GM23248 (cell line): ENCODE results near the gene CDH3. TPM values are rescaled to one million over a fixed set of nuclear protein-coding genes. Genes with fewer than 3 reads are reported as not detected.

Experiments
- DNase-seq: peaks from one replicate; pipeline ENCODE4 v3.0.0-alpha.2; 2015
- H2AFZ ChIP-seq: fragments of 200-600 bp; sonication (generic); 2 replicates; pipeline ENCODE4 v1.6.1; 2016; ENCODE audit warnings: antibody characterized with exemption
- H3F3A ChIP-seq: fragments of 200-600 bp; sonication (generic); 2 replicates; pipeline ENCODE4 v1.6.1; 2016; ENCODE audit warnings: mild to moderate bottlenecking, antibody characterized with exemption, mixed run types; ENCODE audit not compliant: insufficient read depth
- H3K27ac ChIP-seq: fragments of 200-600 bp; sonication (generic); 2 replicates; pipeline ENCODE4 v1.5.1; 2016; ENCODE audit warnings: mild to moderate bottlenecking
- H3K27me3 ChIP-seq: fragments of 200-600 bp; sonication (generic); replicated peaks from 2 replicates; pipeline ENCODE4 v1.6.1; 2016; ENCODE audit warnings: mild to moderate bottlenecking; ENCODE audit not compliant: insufficient read depth
- H3K36me3 ChIP-seq: fragments of 200-600 bp; sonication (generic); 2 replicates; pipeline ENCODE4 v1.6.1; 2016; ENCODE audit warnings: low read depth, mild to moderate bottlenecking
- H3K4me1 ChIP-seq: fragments of 200-600 bp; sonication (generic); 2 replicates; pipeline ENCODE4 v1.6.1; 2016; ENCODE audit warnings: mild to moderate bottlenecking; ENCODE audit not compliant: insufficient read depth
- H3K4me2 ChIP-seq: fragments of 200-600 bp; sonication (generic); one replicate; pipeline ENCODE4 v1.6.1; 2016; ENCODE audit warnings: mild to moderate bottlenecking; ENCODE audit not compliant: unreplicated experiment
- H3K4me3 ChIP-seq: fragments of 200-600 bp; sonication (generic); 2 replicates; pipeline ENCODE4 v1.5.1; 2016; ENCODE audit warnings: mild to moderate bottlenecking
- H3K79me2 ChIP-seq: fragments of 200-600 bp; sonication (generic); 2 replicates; pipeline ENCODE4 v1.6.1; 2016; ENCODE audit warnings: mild to moderate bottlenecking; ENCODE audit not compliant: insufficient read depth
- H3K9ac ChIP-seq: fragments of 200-600 bp; sonication (generic); 2 replicates; pipeline ENCODE4 v1.6.1; 2016; ENCODE audit warnings: mild to moderate bottlenecking
- H3K9me2 ChIP-seq: fragments of 200-600 bp; sonication (generic); 2 replicates; pipeline ENCODE4 v1.6.1; 2016; ENCODE audit warnings: mixed run types, mild to moderate bottlenecking, moderate library complexity; ENCODE audit not compliant: insufficient read depth
- H3K9me3 ChIP-seq: fragments of 200-600 bp; sonication (generic); one replicate; pipeline ENCODE4 v1.6.1; 2017; ENCODE audit warnings: low read depth
- H4K20me1 ChIP-seq: fragments of 200-600 bp; sonication (generic); 2 replicates; pipeline ENCODE4 v1.6.0; 2016; ENCODE audit not compliant: insufficient read depth
- EZH2 ChIP-seq: fragments of 200-600 bp; sonication (generic); IDR thresholded peaks from 2 replicates; pipeline ENCODE4 v1.6.1; 2018; ENCODE audit warnings: antibody characterized with exemption, mild to moderate bottlenecking; ENCODE audit not compliant: insufficient read depth, poor library complexity, severe bottlenecking
- EZH2phosphoT487 ChIP-seq: fragments of 200-600 bp; sonication (generic); IDR thresholded peaks from 2 replicates; pipeline ENCODE4 v1.6.1; 2018; ENCODE audit warnings: antibody characterized with exemption, moderate library complexity, mild to moderate bottlenecking, low read depth; ENCODE audit not compliant: insufficient read depth
- WGBS, 2 experiments: methylation state at CpG; one replicate each; pipeline ENCODE4 v1.1.6; 2015 to 2017; ENCODE audit warnings: low lambda C conversion rate in 2 of 2, low coverage in 1 of 2; ENCODE audit errors: missing lambda C conversion rate in 2 of 2; 5-methylcytosine and 5-hydroxymethylcytosine counted together
- in situ Hi-C: fragments of 300-500 bp; cut with MboI; formaldehyde crosslinking; loops from 2 replicates; pipeline ENCODE4 v1.15.0; 2020
- polyA plus RNA-seq: library from polyadenylated mRNA; unstranded; fragments of >200 nt; fragmentation: Nextera tagmentation; extraction: Ambion mirVana; gene quantifications from 2 replicates; pipeline ENCODE4 v1.2.1, GENCODE V29; 2016
- total RNA-seq: library from RNA; depleted of rRNA; stranded (reverse); fragments of >200 nt; shearing (Covaris generic); gene quantifications from 2 replicates; pipeline ENCODE4 v1.2.3, GENCODE V29; 2014

CDH3 gene
- total and polyA plus RNA-seq, 2 experiments from 2014 or later: not detected

GRCh38 chr16:68724797-68725196 lies 79.7 kb downstream of the CDH3 start:
- Histone ChIP-seq H3K9me2 (no peaks in the 10 kb centered on the region), H3F3A (no peaks in the 10 kb centered on the region), H3K9me3 (no peaks in the 10 kb centered on the region), H3K79me2 (no peaks in the 10 kb centered on the region), H3K27me3 (peaks cover 16% of the 10 kb centered on the region; the same call in 1 of the 2 replicates), H4K20me1 (no peaks in the 10 kb centered on the region), H3K9ac (no peak overlapping the region), H3K36me3 (no peaks in the 10 kb centered on the region), H3K4me2 (no peak overlapping the region), H3K4me3 (no peak overlapping the region), H2AFZ (no peak overlapping the region), H3K4me1 (no peaks in the 10 kb centered on the region), H3K27ac (no peak overlapping the region)
- 38 to 64% methylated on average over 3 of the region's 3 CpGs for WGBS, 2 experiments
- no peak for DNase-seq
- in situ Hi-C loops: loop anchor here (25.0 kb wide), 1 partner anchor 388 kb away; the partner anchor contains the start of gene HAS3
- no peak for TF ChIP-seq EZH2phosphoT487
- TF ChIP-seq EZH2: no peak

GRCh38 chr16:68728523-68728922 lies 83.4 kb downstream of the CDH3 start:
- H3F3A ChIP-seq: no peaks in the 10 kb centered on the region
- H4K20me1 ChIP-seq: no peaks in the 10 kb centered on the region
- WGBS, 2 experiments: 74 to 75% methylated on average over 4 of the region's 4 CpGs
- no peaks in the 10 kb centered on the region for H3K36me3 ChIP-seq
- TF ChIP-seq EZH2 (no peak), EZH2phosphoT487 (no peak)
- H3K27me3 ChIP-seq: peaks cover 9% of the 10 kb centered on the region
- no peaks in the 10 kb centered on the region for H3K9me3 ChIP-seq
- H3K4me3 ChIP-seq: no peak overlapping the region
- H3K9me2 ChIP-seq: no peaks in the 10 kb centered on the region
- in situ Hi-C loops: no loop called here
- no peak overlapping the region for H3K27ac ChIP-seq
- no peak overlapping the region for H3K9ac ChIP-seq
- no peak for DNase-seq
- H3K4me2 ChIP-seq: no peak overlapping the region
- H2AFZ ChIP-seq: no peak overlapping the region
- no peaks in the 10 kb centered on the region for H3K4me1 ChIP-seq
- H3K79me2 ChIP-seq: no peaks in the 10 kb centered on the region

GRCh38 chr16:68731637-68732036 lies 86.5 kb downstream of the CDH3 start:
- Histone ChIP-seq H3F3A (no peaks in the 10 kb centered on the region), H3K79me2 (no peaks in the 10 kb centered on the region), H4K20me1 (no peaks in the 10 kb centered on the region), H3K4me2 (no peak overlapping the region), H3K27ac (no peak overlapping the region), H3K9ac (no peak overlapping the region), H3K4me3 (no peak overlapping the region), H3K4me1 (no peaks in the 10 kb centered on the region), H3K9me2 (no peaks in the 10 kb centered on the region), H3K27me3 (peaks cover 17% of the 10 kb centered on the region), H3K9me3 (no peaks in the 10 kb centered on the region), H2AFZ (no peak overlapping the region), H3K36me3 (no peaks in the 10 kb centered on the region)
- 26 to 34% methylated on average over 3 of the region's 3 CpGs for WGBS, 2 experiments
- TF ChIP-seq EZH2: no peak
- TF ChIP-seq EZH2phosphoT487: no peak
- no peak for DNase-seq
- in situ Hi-C loops: no loop called here

DNA sequence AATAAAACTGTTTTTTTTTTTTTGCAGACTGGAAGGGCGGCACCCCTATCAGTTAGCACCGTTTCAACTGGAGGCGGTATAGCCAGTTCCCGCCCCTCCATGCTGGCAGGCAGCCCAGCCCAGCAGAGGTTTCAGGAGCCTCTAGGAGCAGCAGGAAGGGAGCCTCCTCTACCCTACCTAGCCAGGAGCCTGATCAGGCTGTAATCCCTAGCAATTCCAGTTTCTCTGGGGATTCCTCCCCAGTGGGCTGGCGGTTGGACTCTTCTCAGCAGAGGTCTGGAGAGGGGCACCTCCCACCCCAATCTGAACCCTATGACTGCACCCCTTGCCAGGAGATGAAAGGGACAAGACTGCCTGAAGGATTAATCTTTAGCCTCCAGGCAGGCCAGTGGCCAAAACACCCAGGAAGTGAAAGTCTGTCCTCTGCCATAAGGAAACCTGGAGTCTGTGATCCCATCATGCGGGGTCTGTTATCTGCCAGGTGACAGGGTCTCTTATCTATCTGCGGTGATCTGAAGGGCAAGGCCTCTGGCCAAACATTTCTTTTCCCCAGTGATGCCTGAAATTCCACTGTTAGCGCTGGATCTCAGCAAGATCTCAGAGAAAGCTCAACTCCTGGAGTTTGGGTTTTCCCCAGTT lies 87.1 kb downstream of the CDH3 start:
- Histone ChIP-seq H3K4me3 (no peak overlapping the region), H3K9me3 (no peaks in the 10 kb centered on the region), H3F3A (no peaks in the 10 kb centered on the region), H3K9ac (no peak overlapping the region), H3K27me3 (peaks cover 22% of the 10 kb centered on the region), H3K9me2 (no peaks in the 10 kb centered on the region), H3K79me2 (no peaks in the 10 kb centered on the region), H3K36me3 (no peaks in the 10 kb centered on the region), H3K27ac (no peak overlapping the region), H2AFZ (no peak overlapping the region), H3K4me1 (no peaks in the 10 kb centered on the region), H4K20me1 (no peaks in the 10 kb centered on the region), H3K4me2 (no peak overlapping the region)
- TF ChIP-seq EZH2phosphoT487 (no peak), EZH2 (no peak)
- in situ Hi-C loops: no loop called here
- 34 to 37% methylated on average over 8 of the region's 8 CpGs for WGBS, 2 experiments
- DNase-seq: no peak
